ENCODE measurements around the gene THTPA.

Gene THTPA

GRCh38 chr14:23602181-23603095, 46.4 kb downstream of the THTPA start:
- TF ChIP-seq TAF1 (IDR thresholded peaks at IDR 0.05; ENCODE audit: borderline replicate concordance, insufficient read depth, low read length) (no peak), SIN3A (IDR thresholded peaks at IDR 0.05; ENCODE audit: borderline replicate concordance, insufficient read depth, low read length) (no peak), FOXP2 (optimal IDR thresholded peaks at IDR 0.05; ENCODE audit: borderline replicate concordance, extremely low read depth, extremely low read length, insufficient read depth) (no peak), POLR2AphosphoS5 (IDR thresholded peaks at IDR 0.05; ENCODE audit: low read depth, low read length) (no peak), REST (IDR thresholded peaks at IDR 0.05; ENCODE audit: insufficient read depth in 1 of 2, low read depth in 2 of 2, low read length in 2 of 2) (no peak)

- TF ChIP-seq FOXP2 (optimal IDR thresholded peaks at IDR 0.05; ENCODE audit: borderline replicate concordance, extremely low read depth, extremely low read length, insufficient read depth) (no peak), SIN3A (IDR thresholded peaks at IDR 0.05; ENCODE audit: borderline replicate concordance, insufficient read depth, low read length) (no peak), TAF1 (IDR thresholded peaks at IDR 0.05; ENCODE audit: borderline replicate concordance, insufficient read depth, low read length) (no peak), POLR2AphosphoS5 (IDR thresholded peaks at IDR 0.05; ENCODE audit: low read depth, low read length) (no peak), REST (IDR thresholded peaks at IDR 0.05; ENCODE audit: insufficient read depth in 1 of 2, low read depth in 2 of 2, low read length in 2 of 2) (no peak)
Observed at GRCh38 chr14:23603103-23603502, 47.0 kb downstream of the THTPA start.

GRCh38 chr14:23604148-23604547, 48.1 kb downstream of the THTPA start:
- TF ChIP-seq SIN3A (IDR thresholded peaks at IDR 0.05; ENCODE audit: borderline replicate concordance, insufficient read depth, low read length) (no peak), FOXP2 (optimal IDR thresholded peaks at IDR 0.05; ENCODE audit: borderline replicate concordance, extremely low read depth, extremely low read length, insufficient read depth) (no peak), REST (IDR thresholded peaks at IDR 0.05; ENCODE audit: insufficient read depth in 1 of 2, low read depth in 2 of 2, low read length in 2 of 2) (no peak), TAF1 (IDR thresholded peaks at IDR 0.05; ENCODE audit: borderline replicate concordance, insufficient read depth, low read length) (no peak), POLR2AphosphoS5 (IDR thresholded peaks at IDR 0.05; ENCODE audit: low read depth, low read length) (no peak)

GRCh38 chr14:23604675-23605170, 48.7 kb downstream of the THTPA start:
- TF ChIP-seq FOXP2 (optimal IDR thresholded peaks at IDR 0.05; ENCODE audit: borderline replicate concordance, extremely low read depth, extremely low read length, insufficient read depth) (no peak), SIN3A (IDR thresholded peaks at IDR 0.05; ENCODE audit: borderline replicate concordance, insufficient read depth, low read length) (no peak), TAF1 (IDR thresholded peaks at IDR 0.05; ENCODE audit: borderline replicate concordance, insufficient read depth, low read length) (no peak), POLR2AphosphoS5 (IDR thresholded peaks at IDR 0.05; ENCODE audit: low read depth, low read length) (no peak), REST (IDR thresholded peaks at IDR 0.05; ENCODE audit: insufficient read depth in 1 of 2, low read depth in 2 of 2, low read length in 2 of 2) (no peak)

Data from PFSK-1 (cell line).